M059J (cell line): ENCODE measurements around the gene MCU. TPM values are rescaled to one million over a fixed set of nuclear protein-coding genes. Genes with fewer than 3 reads are reported as not detected.

Experiments
- total RNA-seq: library from RNA; depleted of rRNA; stranded (reverse); fragments of >200 nt; shearing (Covaris generic); gene quantifications from 2 replicates; pipeline ENCODE4 v1.2.3, GENCODE V29; 2014; rRNA removed

Gene MCU
- total RNA-seq, 1 experiment from 2014 or later: 40.2 TPM

Other genes starting within 250 kb of the MCU start
- gene MICU1, start 66.1 kb upstream of the MCU start, total RNA-seq: 49.4 and 53.7 TPM in 2 replicates
- not detected in 2 replicates for gene OIT3, start 201.6 kb downstream of the MCU start, total RNA-seq